Astrocyte of the cerebellum (primary cell): ENCODE measurements around the gene YIPF7.

ENCODE experiments used
- DNase-seq: peaks from one replicate; pipeline ENCODE4 v3.0.0-alpha.2; 2011; ENCODE audit warnings: low read depth
- H3K4me3 ChIP-seq: 2 replicates; pipeline ENCODE4 v1.5.1; 2011; ENCODE audit warnings: mild to moderate bottlenecking, low read depth, low read length, moderate library complexity
- CTCF ChIP-seq: IDR thresholded peaks from 2 replicates; pipeline ENCODE4 v1.5.1; 2012; ENCODE audit warnings: low read length, low read depth, moderate library complexity, mild to moderate bottlenecking; ENCODE audit errors: missing control alignments
- in situ Hi-C: cut with HindIII; loops from 2 replicates; pipeline ENCODE4 v1.10.0; 2017; ENCODE audit warnings: low sequenced_read_pairs

YIPF7 gene

GRCh38 chr4:44632733-44633132 is 18.7 kb downstream of the YIPF7 start:
- DNase-seq, result no peak
- TF ChIP-seq CTCF, result no peak
- no peak overlapping the region for H3K4me3 ChIP-seq
- in situ Hi-C loops, result no loop called here

- no peak for TF ChIP-seq CTCF
- H3K4me3 ChIP-seq, result no peak overlapping the region
- in situ Hi-C loops, result no loop called here
- no peak for DNase-seq
These were observed 19.3 kb downstream of the YIPF7 start for GRCh38 chr4:44632089-44632488.

GRCh38 chr4:44629280-44629866 is 22.1 kb downstream of the YIPF7 start:
- TF ChIP-seq CTCF, result peak; percentile 71
- in situ Hi-C loops, result no loop called here
- H3K4me3 ChIP-seq, result no peak overlapping the region
- peak; percentile 4 for DNase-seq

- H3K4me3 ChIP-seq, result no peak overlapping the region
- in situ Hi-C loops, result no loop called here
- TF ChIP-seq CTCF, result no peak
- no peak for DNase-seq
These were observed 27.7 kb downstream of the YIPF7 start for GRCh38 chr4:44623676-44624075.

GRCh38 chr4:44616621-44617020 is 34.8 kb downstream of the YIPF7 start:
- in situ Hi-C loops, result no loop called here
- no peak overlapping the region for H3K4me3 ChIP-seq
- DNase-seq, result no peak
- TF ChIP-seq CTCF, result no peak

GRCh38 chr4:44583393-44583792 is 68.0 kb downstream of the YIPF7 start:
- H3K4me3 ChIP-seq, result no peak overlapping the region
- no peak for TF ChIP-seq CTCF
- in situ Hi-C loops, result no loop called here
- no peak for DNase-seq
